Measurements from ENCODE around the gene ITGB3BP. TPM values are rescaled to one million over a fixed set of nuclear protein-coding genes. Genes with fewer than 3 reads are reported as not detected.

The ITGB3BP gene
- total RNA-seq, 1 experiment from 2014 or later, result 44.8 TPM

DNA sequence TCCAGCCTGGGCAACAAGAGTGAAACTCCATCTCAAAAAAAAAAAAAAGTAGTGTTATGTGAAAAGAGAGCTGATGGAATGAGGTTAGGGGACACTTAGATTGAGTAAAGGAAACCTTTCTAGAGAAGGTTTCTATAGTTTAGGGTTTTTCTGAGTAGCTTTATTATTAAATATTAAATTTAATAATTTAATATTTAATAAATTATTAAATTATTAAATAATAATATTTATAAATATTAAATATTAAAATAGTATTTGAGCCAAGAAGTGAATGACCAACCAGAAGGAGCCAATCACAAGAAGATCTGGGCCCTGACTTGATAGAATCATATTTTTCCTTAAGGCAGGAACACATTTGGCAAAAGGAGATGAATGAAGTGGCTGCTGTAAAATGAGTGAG is 104.9 kb downstream of the ITGB3BP start:
- Histone ChIP-seq H3K4me2 (ENCODE audit: low read length) (no peak overlapping the region), H3K9ac (ENCODE audit: low read length) (no peak overlapping the region), H3K27me3 (ENCODE audit: low read length) (no peaks in the 10 kb centered on the region), H3K4me3 (ENCODE audit: low read length) (no peak overlapping the region), H2AFZ (ENCODE audit: low read length) (no peak overlapping the region), H3K9me2 (replicated peaks; ENCODE audit: low read length) (no peaks in the 10 kb centered on the region), H3K4me1 (ENCODE audit: insufficient read depth, low read length) (no peaks in the 10 kb centered on the region), H3K9me3 (ENCODE audit: low read length) (no peaks in the 10 kb centered on the region), H3K27ac (ENCODE audit: low read length) (no peak overlapping the region), H3F3A (ENCODE audit: low read length, unreplicated experiment) (no peaks in the 10 kb centered on the region), H3K79me2 (ENCODE audit: low read length) (no peaks in the 10 kb centered on the region), H3K36me3 (ENCODE audit: low read depth, low read length) (no peaks in the 10 kb centered on the region), H4K20me1 (ENCODE audit: low read length) (no peaks in the 10 kb centered on the region)
- ATAC-seq, result no peak
- CTCF ChIA-PET, result no interaction called here
- no TSS peak for BruUV-seq (replicated peaks)
- TF ChIP-seq EZH2 (IDR thresholded peaks at IDR 0.05; ENCODE audit: low read length, unreplicated experiment) (no peak), EZH2phosphoT487 (IDR thresholded peaks at IDR 0.05; ENCODE audit: borderline replicate concordance, low read length) (no peak)
- TF ChIP-seq, protein P1, sequence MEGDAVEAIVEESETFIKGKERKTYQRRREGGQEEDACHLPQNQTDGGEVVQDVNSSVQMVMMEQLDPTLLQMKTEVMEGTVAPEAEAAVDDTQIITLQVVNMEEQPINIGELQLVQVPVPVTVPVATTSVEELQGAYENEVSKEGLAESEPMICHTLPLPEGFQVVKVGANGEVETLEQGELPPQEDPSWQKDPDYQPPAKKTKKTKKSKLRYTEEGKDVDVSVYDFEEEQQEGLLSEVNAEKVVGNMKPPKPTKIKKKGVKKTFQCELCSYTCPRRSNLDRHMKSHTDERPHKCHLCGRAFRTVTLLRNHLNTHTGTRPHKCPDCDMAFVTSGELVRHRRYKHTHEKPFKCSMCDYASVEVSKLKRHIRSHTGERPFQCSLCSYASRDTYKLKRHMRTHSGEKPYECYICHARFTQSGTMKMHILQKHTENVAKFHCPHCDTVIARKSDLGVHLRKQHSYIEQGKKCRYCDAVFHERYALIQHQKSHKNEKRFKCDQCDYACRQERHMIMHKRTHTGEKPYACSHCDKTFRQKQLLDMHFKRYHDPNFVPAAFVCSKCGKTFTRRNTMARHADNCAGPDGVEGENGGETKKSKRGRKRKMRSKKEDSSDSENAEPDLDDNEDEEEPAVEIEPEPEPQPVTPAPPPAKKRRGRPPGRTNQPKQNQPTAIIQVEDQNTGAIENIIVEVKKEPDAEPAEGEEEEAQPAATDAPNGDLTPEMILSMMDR (conservative IDR thresholded peaks at IDR 0.05; ENCODE audit: low read depth, low read length), result no peak
- intact Hi-C loops (cut with micrococcal nuclease), result no loop called here
- POLR2A ChIA-PET (ENCODE audit: unreplicated experiment), result interaction anchor here (0.6 kb wide), 1 partner anchor 274 kb away, joined by 5 read pairs; no protein-coding TSS in a partner anchor
- DNase-seq, result no peak

DNA sequence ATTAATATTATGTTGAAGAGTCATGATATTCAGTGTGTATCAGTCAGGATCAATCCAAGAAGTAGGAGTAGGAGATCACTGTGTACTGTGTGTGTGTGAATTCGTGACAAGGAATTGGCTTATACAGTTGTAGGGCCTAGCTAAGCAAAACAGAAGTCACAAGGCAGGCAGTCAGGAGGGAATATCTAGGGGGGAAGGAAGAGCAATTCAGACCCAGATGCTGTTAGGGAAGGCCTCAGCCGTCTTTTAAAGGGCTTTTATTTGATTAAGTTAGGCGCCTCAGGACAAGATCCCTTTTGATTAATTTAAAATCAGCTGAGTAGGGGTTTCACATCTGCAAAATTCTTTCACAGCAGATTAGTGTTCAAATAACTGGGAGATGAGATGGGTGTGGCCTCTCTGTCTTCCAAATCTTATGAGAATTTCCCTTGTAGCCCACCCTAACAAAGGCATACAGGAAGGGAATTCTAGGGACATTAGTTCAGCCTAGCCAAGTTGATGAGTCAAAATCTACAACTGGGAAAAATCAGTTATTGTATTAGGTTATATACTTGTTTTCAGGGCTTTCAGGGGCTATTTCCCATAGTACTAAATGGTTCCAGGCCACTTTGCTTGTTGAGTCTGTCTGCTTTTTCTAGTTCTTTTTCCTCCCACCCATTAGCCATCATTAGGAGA is 108.2 kb downstream of the ITGB3BP start:
- TF ChIP-seq, protein P1 (conservative IDR thresholded peaks at IDR 0.05; ENCODE audit: low read depth, low read length), result no peak
- TF ChIP-seq EZH2 (IDR thresholded peaks at IDR 0.05; ENCODE audit: low read length, unreplicated experiment) (no peak), EZH2phosphoT487 (IDR thresholded peaks at IDR 0.05; ENCODE audit: borderline replicate concordance, low read length) (no peak)
- H3K27ac ChIP-seq (ENCODE audit: low read length), result no peak overlapping the region
- H3K9me3 ChIP-seq (ENCODE audit: low read length), result no peaks in the 10 kb centered on the region
- CTCF ChIA-PET, result no interaction called here
- H3K79me2 ChIP-seq (ENCODE audit: low read length), result no peaks in the 10 kb centered on the region
- no peaks in the 10 kb centered on the region for H3K36me3 ChIP-seq (ENCODE audit: low read depth, low read length)
- no peaks in the 10 kb centered on the region for H3K9me2 ChIP-seq (replicated peaks; ENCODE audit: low read length)
- ATAC-seq, result no peak
- no peaks in the 10 kb centered on the region for H3F3A ChIP-seq (ENCODE audit: low read length, unreplicated experiment)
- H3K4me2 ChIP-seq (ENCODE audit: low read length), result no peak overlapping the region
- no peaks in the 10 kb centered on the region for H3K27me3 ChIP-seq (ENCODE audit: low read length)
- H2AFZ ChIP-seq (ENCODE audit: low read length), result no peak overlapping the region
- BruUV-seq (replicated peaks), result no TSS peak
- H3K4me3 ChIP-seq (ENCODE audit: low read length), result no peak overlapping the region
- intact Hi-C loops (cut with micrococcal nuclease), result no loop called here
- no peak overlapping the region for H3K9ac ChIP-seq (ENCODE audit: low read length)
- H3K4me1 ChIP-seq (ENCODE audit: insufficient read depth, low read length), result no peaks in the 10 kb centered on the region
- POLR2A ChIA-PET (ENCODE audit: unreplicated experiment), result no interaction called here
- DNase-seq, result no peak
- no peaks in the 10 kb centered on the region for H4K20me1 ChIP-seq (ENCODE audit: low read length)

DNA sequence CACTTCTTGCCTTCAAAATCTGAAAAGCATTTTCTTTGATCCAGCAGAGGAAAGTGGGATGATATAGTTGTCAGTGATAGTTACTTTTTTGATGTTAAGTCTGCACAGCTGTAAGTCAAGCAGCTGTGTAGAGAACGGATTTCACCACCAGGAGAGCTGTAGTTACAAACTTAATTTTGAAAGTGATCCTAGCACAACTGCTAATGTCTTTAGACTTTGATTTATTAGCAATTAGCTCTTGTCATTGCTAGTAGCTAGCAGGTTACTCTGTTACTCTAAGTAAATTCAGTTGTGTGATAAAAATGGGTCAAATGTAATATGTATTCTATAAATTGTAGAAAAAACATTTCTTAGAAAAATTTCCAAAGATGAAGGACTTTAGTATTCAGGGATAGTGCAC is 109.6 kb downstream of the ITGB3BP start:
- POLR2A ChIA-PET (ENCODE audit: unreplicated experiment), result no interaction called here

More for the DNA sequence above, 109.6 kb downstream of the ITGB3BP start:
- no peak overlapping the region for H3K4me2 ChIP-seq (ENCODE audit: low read length)
- no peak for ATAC-seq
- no peaks in the 10 kb centered on the region for H3K9me2 ChIP-seq (replicated peaks; ENCODE audit: low read length)
- no peaks in the 10 kb centered on the region for H3K27me3 ChIP-seq (ENCODE audit: low read length)
- no peak overlapping the region for H3K9ac ChIP-seq (ENCODE audit: low read length)
- H3K9me3 ChIP-seq (ENCODE audit: low read length), result no peaks in the 10 kb centered on the region
- no peak overlapping the region for H3K4me3 ChIP-seq (ENCODE audit: low read length)
- no peaks in the 10 kb centered on the region for H3K79me2 ChIP-seq (ENCODE audit: low read length)
- TF ChIP-seq, protein P1 (conservative IDR thresholded peaks at IDR 0.05; ENCODE audit: low read depth, low read length), result no peak
- no peak for TF ChIP-seq EZH2phosphoT487 (IDR thresholded peaks at IDR 0.05; ENCODE audit: borderline replicate concordance, low read length)
- TF ChIP-seq EZH2 (IDR thresholded peaks at IDR 0.05; ENCODE audit: low read length, unreplicated experiment), result no peak
- no peak overlapping the region for H2AFZ ChIP-seq (ENCODE audit: low read length)
- H4K20me1 ChIP-seq (ENCODE audit: low read length), result no peaks in the 10 kb centered on the region
- no peak for DNase-seq
- H3K4me1 ChIP-seq (ENCODE audit: insufficient read depth, low read length), result no peaks in the 10 kb centered on the region
- no peaks in the 10 kb centered on the region for H3K36me3 ChIP-seq (ENCODE audit: low read depth, low read length)
- BruUV-seq (replicated peaks), result no TSS peak
- no peak overlapping the region for H3K27ac ChIP-seq (ENCODE audit: low read length)
- H3F3A ChIP-seq (ENCODE audit: low read length, unreplicated experiment), result no peaks in the 10 kb centered on the region
- intact Hi-C loops (cut with micrococcal nuclease), result no loop called here
- CTCF ChIA-PET, result interaction anchor here (0.6 kb wide), 1 partner anchor 11 kb away, joined by 3 read pairs; no protein-coding TSS in a partner anchor
